ENCODE results near the gene PRC1.

Gene PRC1

DNA sequence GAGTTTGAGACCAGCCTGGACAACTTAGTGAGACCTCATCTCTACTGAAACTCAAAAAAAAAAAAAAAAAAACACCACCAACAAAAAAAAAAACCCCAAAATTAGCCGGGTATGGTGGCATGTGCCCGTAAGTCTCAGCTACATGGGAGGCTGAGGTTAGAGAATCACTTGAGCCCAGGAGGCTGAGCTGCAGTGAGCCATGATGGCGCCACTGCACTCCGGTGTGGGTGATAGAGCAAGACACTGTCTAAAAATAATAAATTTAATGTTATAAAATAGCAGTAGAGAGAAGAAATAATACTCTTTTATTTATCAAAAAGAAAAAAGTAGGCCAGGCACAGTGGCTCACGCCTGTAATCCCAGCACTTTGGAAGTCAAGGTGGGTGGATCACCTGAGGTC is 22.2 kb downstream of the PRC1 start:
- TF ChIP-seq, protein P1, sequence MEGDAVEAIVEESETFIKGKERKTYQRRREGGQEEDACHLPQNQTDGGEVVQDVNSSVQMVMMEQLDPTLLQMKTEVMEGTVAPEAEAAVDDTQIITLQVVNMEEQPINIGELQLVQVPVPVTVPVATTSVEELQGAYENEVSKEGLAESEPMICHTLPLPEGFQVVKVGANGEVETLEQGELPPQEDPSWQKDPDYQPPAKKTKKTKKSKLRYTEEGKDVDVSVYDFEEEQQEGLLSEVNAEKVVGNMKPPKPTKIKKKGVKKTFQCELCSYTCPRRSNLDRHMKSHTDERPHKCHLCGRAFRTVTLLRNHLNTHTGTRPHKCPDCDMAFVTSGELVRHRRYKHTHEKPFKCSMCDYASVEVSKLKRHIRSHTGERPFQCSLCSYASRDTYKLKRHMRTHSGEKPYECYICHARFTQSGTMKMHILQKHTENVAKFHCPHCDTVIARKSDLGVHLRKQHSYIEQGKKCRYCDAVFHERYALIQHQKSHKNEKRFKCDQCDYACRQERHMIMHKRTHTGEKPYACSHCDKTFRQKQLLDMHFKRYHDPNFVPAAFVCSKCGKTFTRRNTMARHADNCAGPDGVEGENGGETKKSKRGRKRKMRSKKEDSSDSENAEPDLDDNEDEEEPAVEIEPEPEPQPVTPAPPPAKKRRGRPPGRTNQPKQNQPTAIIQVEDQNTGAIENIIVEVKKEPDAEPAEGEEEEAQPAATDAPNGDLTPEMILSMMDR (conservative IDR thresholded peaks at IDR 0.05) = no peak
- TF ChIP-seq ZFX (IDR thresholded peaks at IDR 0.05) = no peak
- no peak overlapping the region for H3K27ac ChIP-seq

DNA sequence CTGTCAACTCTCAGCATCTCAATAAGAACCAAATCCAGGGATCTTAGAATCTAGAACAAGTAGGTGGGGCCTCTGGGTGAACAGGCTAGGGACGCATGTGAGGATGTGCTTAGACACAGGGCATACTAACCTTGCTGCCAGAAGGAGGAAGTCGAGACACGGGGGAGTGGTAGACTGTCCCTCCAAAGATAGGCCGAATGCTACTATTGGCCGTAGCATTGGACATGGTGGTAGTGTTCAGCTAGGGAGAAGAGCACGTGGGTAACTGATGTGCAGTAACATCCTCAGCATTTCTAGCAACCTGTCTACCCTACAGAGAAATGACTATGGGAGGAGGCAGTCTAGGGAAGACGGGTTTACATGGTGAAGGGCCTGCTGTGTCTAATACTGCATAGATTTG is 24.1 kb downstream of the PRC1 start:
- no peak overlapping the region for H3K27ac ChIP-seq
- TF ChIP-seq, protein P1 (conservative IDR thresholded peaks at IDR 0.05) = no peak
- no peak for TF ChIP-seq ZFX (IDR thresholded peaks at IDR 0.05)

- TF ChIP-seq, protein P1 (conservative IDR thresholded peaks at IDR 0.05) = no peak
- no peak for TF ChIP-seq ZFX (IDR thresholded peaks at IDR 0.05)
- no peak overlapping the region for H3K27ac ChIP-seq
These were observed 25.9 kb downstream of the PRC1 start for GRCh38 chr15:90968434-90968833.

GRCh38 chr15:90967206-90967605 is 27.1 kb downstream of the PRC1 start:
- TF ChIP-seq ZFX (IDR thresholded peaks at IDR 0.05) = no peak
- TF ChIP-seq, protein P1 (conservative IDR thresholded peaks at IDR 0.05) = no peak
- no peak overlapping the region for H3K27ac ChIP-seq

DNA sequence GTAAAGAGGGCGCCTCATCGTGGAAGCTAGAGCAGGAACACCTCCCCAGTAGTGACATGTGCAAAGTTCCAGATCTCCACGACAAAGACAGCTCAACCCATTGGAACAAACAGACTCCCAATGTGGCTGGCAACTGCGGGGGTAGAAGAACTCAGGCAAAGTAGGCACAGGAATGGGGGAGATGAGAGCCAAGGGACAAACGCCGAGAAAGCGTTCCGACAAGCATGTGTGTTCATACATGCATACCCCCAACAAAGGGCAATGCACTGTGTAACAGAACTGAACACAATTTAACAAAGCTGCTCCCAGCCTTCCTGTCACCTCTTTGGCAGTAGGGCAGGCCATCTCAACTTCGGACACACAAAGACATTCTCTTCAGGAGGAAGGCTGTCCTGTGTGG is 28.1 kb downstream of the PRC1 start:
- TF ChIP-seq, protein P1 (conservative IDR thresholded peaks at IDR 0.05) = no peak
- TF ChIP-seq ZFX (IDR thresholded peaks at IDR 0.05) = no peak
- H3K27ac ChIP-seq = no peak overlapping the region

GRCh38 chr15:90962021-90962420 is 32.3 kb downstream of the PRC1 start:
- TF ChIP-seq, protein P1 (conservative IDR thresholded peaks at IDR 0.05) = no peak
- no peak for TF ChIP-seq ZFX (IDR thresholded peaks at IDR 0.05)
- no peak overlapping the region for H3K27ac ChIP-seq

DNA sequence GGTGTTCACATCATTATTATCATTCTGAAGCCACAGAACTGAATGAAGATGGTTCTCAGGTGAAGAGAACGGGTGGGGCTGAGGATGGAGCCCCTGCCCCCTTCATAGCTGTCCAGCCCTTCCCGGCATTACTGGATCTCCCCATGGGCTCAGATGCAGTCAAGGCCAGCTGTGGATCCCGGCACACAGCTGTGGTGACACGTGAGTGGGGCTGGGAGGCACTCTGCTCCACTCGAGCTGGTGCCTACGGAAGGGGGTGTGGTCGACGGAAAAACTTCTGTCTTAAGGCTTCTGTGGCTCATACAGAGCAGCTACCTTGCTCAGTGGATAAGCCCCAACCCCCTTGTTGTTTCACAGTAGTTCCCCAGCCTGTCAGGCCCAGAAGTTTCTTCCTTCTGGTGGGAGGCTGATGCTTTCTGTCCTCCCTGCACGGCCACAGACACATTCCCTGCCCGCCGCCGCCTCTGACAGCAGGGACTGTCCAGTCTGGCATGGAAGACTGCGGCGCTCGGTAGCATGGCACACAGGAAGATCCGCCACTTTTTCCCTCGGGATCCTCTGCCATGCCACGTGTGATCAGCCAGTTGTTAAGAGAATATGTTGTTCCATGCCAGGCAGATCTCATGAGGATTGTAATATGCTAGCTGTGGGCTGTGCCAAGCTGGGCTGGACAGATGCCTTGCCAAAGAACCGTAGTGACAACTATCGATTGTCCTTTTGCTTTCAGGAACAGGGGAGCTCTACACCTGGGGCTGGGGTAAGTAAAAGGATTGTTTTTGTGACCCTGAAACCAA is 33.8 kb downstream of the PRC1 start:
- no peak overlapping the region for H3K27ac ChIP-seq
- no peak for TF ChIP-seq ZFX (IDR thresholded peaks at IDR 0.05)
- TF ChIP-seq, protein P1 (conservative IDR thresholded peaks at IDR 0.05) = no peak

All from C4-2B (cell line).